HepG2 (cell line): Measurements from ENCODE around the gene REST. TPM values are rescaled to one million over a fixed set of nuclear protein-coding genes. Genes with fewer than 3 reads are reported as not detected.

Experiments used
- ATAC-seq: fragments of 200-7000 bp; cut with Tn5 transposase; 3 replicates; pipeline ENCODE4 v1.9.1; 2020; ENCODE audit warnings: mild to moderate bottlenecking, moderate library complexity
- BruUV-seq: library from RNA; stranded (reverse); fragments of 400-500 nt; replicated peaks from 2 replicates; lab custom pipeline; 2021; lab: Mats Ljungman, UMichigan
- CTCF ChIA-PET: fragments of 300-600 bp; formaldehyde crosslinking; extraction: SDS; loops from one replicate; lab custom pipeline; 2021; ENCODE audit warnings: low total read pairs, inconsistent platforms, low intra/inter-chr PET ratio; lab: Yijun Ruan, JAX
- POLR2A ChIA-PET: fragments of 350-600 bp; sonication (Branson Sonifier 250); formaldehyde crosslinking; loops from one replicate; lab custom pipeline; 2020; ENCODE audit warnings: antibody characterized with exemption, inconsistent platforms; lab: Yijun Ruan, JAX
- DNase-seq: peaks from one replicate; pipeline ENCODE4 v3.0.0-alpha.2; 2015; ENCODE audit warnings: low spot score
- FAIRE-seq: peaks from 3 replicates; lab custom pipeline; 2011; peaks lifted over from hg19 to GRCh38; lab: Jason Lieb, UNC
- H2AFZ ChIP-seq: one replicate; pipeline ENCODE4 v1.6.1; 2011; ENCODE audit warnings: low read length, inconsistent platforms
- H3K27ac ChIP-seq: fragments of 300-600 bp; 3 replicates; pipeline ENCODE4 v1.8.0; 2011; ENCODE audit warnings: mixed run types, mild to moderate bottlenecking, mixed read lengths, low read length, inconsistent platforms; ENCODE audit not compliant: insufficient read depth; ENCODE audit errors: extremely low read length
- H3K27me3 ChIP-seq, 2 experiments: fragments of 200-600 bp in 1 of 2; 2 replicates in 1 of 2; 3 replicates in 1 of 2; pipeline versions ENCODE4 v1.6.0 to v1.8.0; 2011; ENCODE audit warnings: low read length in 2 of 2, mild to moderate bottlenecking in 2 of 2, moderate library complexity in 2 of 2, inconsistent platforms in 1 of 2; ENCODE audit not compliant: insufficient read depth in 2 of 2, control insufficient read depth in 1 of 2
- H3K36me3 ChIP-seq, 2 experiments: fragments of 200-600 bp in 1 of 2; replicated peaks in 1 of 2; 2 replicates in 1 of 2; 3 replicates in 1 of 2; pipeline versions ENCODE4 v1.5.1 to v1.8.0; 2011; ENCODE audit warnings: low read length in 2 of 2, inconsistent platforms in 1 of 2; ENCODE audit not compliant: insufficient read depth in 2 of 2, control insufficient read depth in 1 of 2
- H3K4me1 ChIP-seq: 2 replicates; pipeline ENCODE4 v1.5.1; 2012; ENCODE audit warnings: low read length, inconsistent platforms; ENCODE audit not compliant: insufficient read depth
- H3K4me2 ChIP-seq: 2 replicates; pipeline ENCODE4 v1.6.0; 2011; ENCODE audit warnings: low read depth, low read length, inconsistent platforms
- H3K4me3 ChIP-seq, 3 experiments: fragments of 200-600 bp in 1 of 3; sonication (generic), shearing (Covaris generic) in 1 of 3; replicated peaks in 1 of 3; 2 replicates each; pipeline ENCODE4 v1.5.1; 2011 to 2016; ENCODE audit warnings: low read length in 3 of 3, inconsistent platforms in 2 of 3, low read depth in 2 of 3, mild to moderate bottlenecking in 2 of 3, control low read depth in 1 of 3, mixed read lengths in 1 of 3; ENCODE audit not compliant: insufficient read depth in 1 of 3
- H3K79me2 ChIP-seq: one replicate; pipeline ENCODE4 v1.6.1; 2011; ENCODE audit warnings: low read length, inconsistent platforms; ENCODE audit not compliant: insufficient read depth
- H3K9ac ChIP-seq: 2 replicates; pipeline ENCODE4 v1.6.0; 2011; ENCODE audit warnings: mild to moderate bottlenecking, low read depth, low read length, inconsistent platforms; ENCODE audit not compliant: insufficient read depth
- H3K9me3 ChIP-seq: 2 replicates; pipeline ENCODE4 v1.5.1; 2012; ENCODE audit warnings: mild to moderate bottlenecking, low read length
- H4K20me1 ChIP-seq: 2 replicates; pipeline ENCODE4 v1.6.0; 2011; ENCODE audit warnings: inconsistent platforms, mild to moderate bottlenecking, low read length, moderate library complexity; ENCODE audit not compliant: insufficient read depth
- FOXK2 ChIP-seq: fragments of 450-650 bp; IDR thresholded peaks from 2 replicates; pipeline ENCODE4 v1.6.1; 2016
- HIC2 ChIP-seq: sonication (generic); formaldehyde crosslinking; IDR thresholded peaks from 2 replicates; pipeline ENCODE4 v1.9.0; 2022; ENCODE audit warnings: low read depth, missing genetic modification reagents
- JUNB ChIP-seq: sonication (generic); formaldehyde crosslinking; IDR thresholded peaks from 2 replicates; pipeline ENCODE4 v1.8.0; 2022; ENCODE audit warnings: missing genetic modification reagents, mild to moderate bottlenecking, borderline replicate concordance
- NCOA1 ChIP-seq: sonication (generic); formaldehyde crosslinking; IDR thresholded peaks from 2 replicates; pipeline ENCODE4 v1.9.0; 2021; ENCODE audit warnings: missing genetic modification reagents
- PCBP1 ChIP-seq: fragments of 200-400 bp; formaldehyde crosslinking; IDR thresholded peaks from 2 replicates; pipeline ENCODE4 v1.6.1; 2017; ENCODE audit warnings: mild to moderate bottlenecking, low read depth, low read length, borderline replicate concordance
- POGZ ChIP-seq: sonication (generic); formaldehyde crosslinking; IDR thresholded peaks from 2 replicates; pipeline ENCODE4 v1.4.0; 2020; ENCODE audit warnings: mild to moderate bottlenecking, missing genetic modification reagents
- REL ChIP-seq: sonication (generic); formaldehyde crosslinking; conservative IDR thresholded peaks from 2 replicates; pipeline ENCODE4 v1.8.0; 2022; ENCODE audit warnings: mild to moderate bottlenecking, missing genetic modification reagents, moderate library complexity
- ZFP41 ChIP-seq: sonication (generic); formaldehyde crosslinking; IDR thresholded peaks from 2 replicates; pipeline ENCODE4 v1.4.0; 2020; ENCODE audit warnings: mild to moderate bottlenecking, missing genetic modification reagents, borderline replicate concordance
- ZFP90 ChIP-seq: sonication (generic); formaldehyde crosslinking; IDR thresholded peaks from 2 replicates; pipeline ENCODE4 v1.8.0; 2022; ENCODE audit warnings: missing genetic modification reagents, mild to moderate bottlenecking, inconsistent platforms, borderline replicate concordance
- ZNF672 ChIP-seq: sonication (generic); formaldehyde crosslinking; IDR thresholded peaks from 2 replicates; pipeline ENCODE4 v1.8.1; 2022; ENCODE audit warnings: missing genetic modification reagents
- ZNF816 ChIP-seq: sonication (generic); formaldehyde crosslinking; IDR thresholded peaks from 2 replicates; pipeline ENCODE4 v1.8.0; 2022; ENCODE audit warnings: missing genetic modification reagents, mild to moderate bottlenecking, borderline replicate concordance
- WGBS: methylation state at CpG from one replicate; pipeline ENCODE4 v1.1.6; 2017; ENCODE audit warnings: low lambda C conversion rate; 5-methylcytosine and 5-hydroxymethylcytosine counted together
- in situ Hi-C: cut with HindIII; loops from 2 replicates; pipeline ENCODE4 v1.10.0; 2017; ENCODE audit warnings: low pct_unique_long_range_greater_than_20kb; ENCODE audit not compliant: extremely low pct_ligation_motif_present
- intact Hi-C: fragments of 100-400 bp; cut with micrococcal nuclease; formaldehyde crosslinking; loops from one replicate; pipeline ENCODE4 v1.10.0; 2022; ENCODE audit not compliant: unreplicated experiment
- polyA plus RNA-seq, 8 experiments: library from polyadenylated mRNA; depleted of rRNA in 3 of 8; stranded (reverse) in 7 of 8; unstranded in 1 of 8; fragments of >200 nt; fragmentation: Illumina TruSeq in 4 of 8; extraction: Trizol in 4 of 8; gene quantifications; 2 replicates each; pipeline versions ENCODE4 v1.2.1 to v1.2.3, GENCODE V29; 2011 to 2016; ENCODE audit warnings: low read depth in 4 of 8, missing spikeins in 1 of 8, mixed read lengths in 1 of 8; ENCODE audit not compliant: insufficient read depth in 1 of 8
- total RNA-seq, 5 experiments: library from RNA; depleted of rRNA; stranded (reverse); fragments of >200 nt; fragmentation: Illumina TruSeq; extraction: Trizol; gene quantifications; 2 replicates each; pipeline ENCODE4 v1.2.3, GENCODE V29; 2016; ENCODE audit warnings: low read depth in 1 of 5
- TF ChIP-seq, protein P1 (sequence below): sonication (generic); formaldehyde crosslinking; IDR thresholded peaks from 2 replicates; pipeline ENCODE4 v1.4.0; 2020; ENCODE audit warnings: missing genetic modification reagents, borderline replicate concordance
- TF ChIP-seq, protein P2 (sequence below): sonication (generic); formaldehyde crosslinking; IDR thresholded peaks from 2 replicates; pipeline ENCODE4 v1.5.1; 2020; ENCODE audit warnings: mild to moderate bottlenecking, missing genetic modification reagents, borderline replicate concordance
- TF ChIP-seq, protein P3 (sequence below): sonication (generic); formaldehyde crosslinking; IDR thresholded peaks from 2 replicates; pipeline ENCODE4 v1.4.0; 2020; ENCODE audit warnings: low read depth, mild to moderate bottlenecking, missing genetic modification reagents

REST gene
- total and polyA plus RNA-seq, 2 of the 13 experiments (the other 11 are each of a cell fraction or from before 2014, with no cell fraction given) = 12.7 to 22.4 TPM

DNA sequence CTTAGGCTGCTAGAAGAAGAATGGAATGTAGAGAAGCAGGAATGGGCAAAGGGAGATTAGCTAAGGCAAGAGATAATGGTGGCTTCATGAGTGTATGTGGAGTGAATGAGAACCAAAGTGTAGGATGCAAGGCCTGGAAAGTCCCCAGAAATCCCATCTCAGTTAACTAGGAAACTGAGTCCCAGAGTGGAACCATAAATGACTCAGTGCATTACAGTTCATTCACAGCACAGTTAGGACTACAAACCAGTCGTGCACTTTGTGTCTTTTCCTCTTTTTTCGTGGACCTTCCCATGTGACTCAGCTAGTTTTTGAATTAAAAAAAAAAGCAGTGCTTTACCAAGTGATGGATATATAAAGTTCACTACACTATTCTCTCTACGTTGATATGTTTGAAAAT, 27.7 kb upstream of the REST start:
- WGBS = 37% methylated on average over 3 of the region's 3 CpGs
- Histone ChIP-seq H3K9ac (no peak overlapping the region), H3K4me3 (no peak overlapping the region), H3K36me3 (no peaks in the 10 kb centered on the region), H2AFZ (no peak overlapping the region), H3K27ac (no peak overlapping the region), H3K9me3 (no peaks in the 10 kb centered on the region), H4K20me1 (no peaks in the 10 kb centered on the region), H3K79me2 (no peaks in the 10 kb centered on the region), H3K4me2 (no peak overlapping the region), H3K4me1 (peaks cover 6% of the 10 kb centered on the region; the same call in 1 of the 2 replicates), H3K27me3 (no peaks in the 10 kb centered on the region)
- no TSS peak for BruUV-seq
- intact Hi-C loops (no loop called here), in situ Hi-C loops (no loop called here)
- FAIRE-seq (no peak), DNase-seq (no peak), ATAC-seq (no peak)
- POLR2A ChIA-PET = no interaction called here
- CTCF ChIA-PET = no interaction called here
- no peak for TF ChIP-seq NCOA1 (CRISPR knock-in tag)
- no peak for TF ChIP-seq FOXK2
- TF ChIP-seq POGZ = no peak
- TF ChIP-seq, protein P1, sequence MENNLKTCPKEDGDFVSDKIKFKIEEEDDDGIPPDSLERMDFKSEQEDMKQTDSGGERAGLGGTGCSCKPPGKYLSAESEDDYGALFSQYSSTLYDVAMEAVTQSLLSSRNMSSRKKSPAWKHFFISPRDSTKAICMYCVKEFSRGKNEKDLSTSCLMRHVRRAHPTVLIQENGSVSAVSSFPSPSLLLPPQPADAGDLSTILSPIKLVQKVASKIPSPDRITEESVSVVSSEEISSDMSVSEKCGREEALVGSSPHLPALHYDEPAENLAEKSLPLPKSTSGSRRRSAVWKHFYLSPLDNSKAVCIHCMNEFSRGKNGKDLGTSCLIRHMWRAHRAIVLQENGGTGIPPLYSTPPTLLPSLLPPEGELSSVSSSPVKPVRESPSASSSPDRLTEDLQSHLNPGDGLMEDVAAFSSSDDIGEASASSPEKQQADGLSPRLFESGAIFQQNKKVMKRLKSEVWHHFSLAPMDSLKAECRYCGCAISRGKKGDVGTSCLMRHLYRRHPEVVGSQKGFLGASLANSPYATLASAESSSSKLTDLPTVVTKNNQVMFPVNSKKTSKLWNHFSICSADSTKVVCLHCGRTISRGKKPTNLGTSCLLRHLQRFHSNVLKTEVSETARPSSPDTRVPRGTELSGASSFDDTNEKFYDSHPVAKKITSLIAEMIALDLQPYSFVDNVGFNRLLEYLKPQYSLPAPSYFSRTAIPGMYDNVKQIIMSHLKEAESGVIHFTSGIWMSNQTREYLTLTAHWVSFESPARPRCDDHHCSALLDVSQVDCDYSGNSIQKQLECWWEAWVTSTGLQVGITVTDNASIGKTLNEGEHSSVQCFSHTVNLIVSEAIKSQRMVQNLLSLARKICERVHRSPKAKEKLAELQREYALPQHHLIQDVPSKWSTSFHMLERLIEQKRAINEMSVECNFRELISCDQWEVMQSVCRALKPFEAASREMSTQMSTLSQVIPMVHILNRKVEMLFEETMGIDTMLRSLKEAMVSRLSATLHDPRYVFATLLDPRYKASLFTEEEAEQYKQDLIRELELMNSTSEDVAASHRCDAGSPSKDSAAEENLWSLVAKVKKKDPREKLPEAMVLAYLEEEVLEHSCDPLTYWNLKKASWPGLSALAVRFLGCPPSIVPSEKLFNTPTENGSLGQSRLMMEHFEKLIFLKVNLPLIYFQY (CRISPR knock-in tag) = no peak
- no peak for TF ChIP-seq ZFP41 (CRISPR knock-in tag)
- TF ChIP-seq JUNB (CRISPR knock-in tag) = no peak
- TF ChIP-seq, protein P2, sequence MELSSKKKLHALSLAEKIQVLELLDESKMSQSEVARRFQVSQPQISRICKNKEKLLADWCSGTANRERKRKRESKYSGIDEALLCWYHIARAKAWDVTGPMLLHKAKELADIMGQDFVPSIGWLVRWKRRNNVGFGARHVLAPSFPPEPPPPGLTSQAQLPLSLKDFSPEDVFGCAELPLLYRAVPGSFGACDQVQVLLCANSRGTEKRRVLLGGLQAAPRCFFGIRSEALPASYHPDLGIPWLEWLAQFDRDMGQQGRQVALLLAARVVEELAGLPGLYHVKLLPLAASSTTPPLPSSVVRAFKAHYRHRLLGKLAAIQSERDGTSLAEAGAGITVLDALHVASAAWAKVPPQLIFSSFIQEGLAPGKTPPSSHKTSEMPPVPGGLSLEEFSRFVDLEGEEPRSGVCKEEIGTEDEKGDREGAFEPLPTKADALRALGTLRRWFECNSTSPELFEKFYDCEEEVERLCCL (CRISPR knock-in tag) = no peak
- no peak for TF ChIP-seq ZNF816 (CRISPR knock-in tag)
- no peak for TF ChIP-seq REL (CRISPR knock-in tag)
- no peak for TF ChIP-seq ZFP90
- no peak for TF ChIP-seq HIC2 (CRISPR knock-in tag)
- no peak for TF ChIP-seq ZNF672
- TF ChIP-seq, protein P3, sequence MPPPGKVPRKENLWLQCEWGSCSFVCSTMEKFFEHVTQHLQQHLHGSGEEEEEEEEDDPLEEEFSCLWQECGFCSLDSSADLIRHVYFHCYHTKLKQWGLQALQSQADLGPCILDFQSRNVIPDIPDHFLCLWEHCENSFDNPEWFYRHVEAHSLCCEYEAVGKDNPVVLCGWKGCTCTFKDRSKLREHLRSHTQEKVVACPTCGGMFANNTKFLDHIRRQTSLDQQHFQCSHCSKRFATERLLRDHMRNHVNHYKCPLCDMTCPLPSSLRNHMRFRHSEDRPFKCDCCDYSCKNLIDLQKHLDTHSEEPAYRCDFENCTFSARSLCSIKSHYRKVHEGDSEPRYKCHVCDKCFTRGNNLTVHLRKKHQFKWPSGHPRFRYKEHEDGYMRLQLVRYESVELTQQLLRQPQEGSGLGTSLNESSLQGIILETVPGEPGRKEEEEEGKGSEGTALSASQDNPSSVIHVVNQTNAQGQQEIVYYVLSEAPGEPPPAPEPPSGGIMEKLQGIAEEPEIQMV (CRISPR knock-in tag) = no peak
- TF ChIP-seq PCBP1 = no peak
